ENCODE measurements around the gene SLC25A20. TPM values are rescaled to one million over a fixed set of nuclear protein-coding genes. Genes with fewer than 3 reads are reported as not detected.

The SLC25A20 gene, protein sequence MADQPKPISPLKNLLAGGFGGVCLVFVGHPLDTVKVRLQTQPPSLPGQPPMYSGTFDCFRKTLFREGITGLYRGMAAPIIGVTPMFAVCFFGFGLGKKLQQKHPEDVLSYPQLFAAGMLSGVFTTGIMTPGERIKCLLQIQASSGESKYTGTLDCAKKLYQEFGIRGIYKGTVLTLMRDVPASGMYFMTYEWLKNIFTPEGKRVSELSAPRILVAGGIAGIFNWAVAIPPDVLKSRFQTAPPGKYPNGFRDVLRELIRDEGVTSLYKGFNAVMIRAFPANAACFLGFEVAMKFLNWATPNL
- total RNA-seq (2021; ENCODE audit: unreplicated experiment) (12.2 TPM), Bru-seq, nascent RNA (percentile 41 among the genes with signal in this experiment), BruChase-seq, experiment 1, labeled RNA remaining after a 2-hour chase (percentile 45 among the genes with signal in this experiment), BruChase-seq, experiment 2, labeled RNA remaining after a 6-hour chase (percentile 53 among the genes with signal in this experiment)
- 20.7 TPM for polyA plus RNA-seq (2012; ENCODE audit: insufficient read length)
- long read RNA-seq, transcript SLC25A20-201 (9 exons, 1,879 nt) = major isoform, 30 of 32 reads
- long read RNA-seq, partial matches to known transcripts = 0 of 32 reads
- long read RNA-seq, other reads (novel, unspliced or antisense) = 2 of 32 reads

DNA sequence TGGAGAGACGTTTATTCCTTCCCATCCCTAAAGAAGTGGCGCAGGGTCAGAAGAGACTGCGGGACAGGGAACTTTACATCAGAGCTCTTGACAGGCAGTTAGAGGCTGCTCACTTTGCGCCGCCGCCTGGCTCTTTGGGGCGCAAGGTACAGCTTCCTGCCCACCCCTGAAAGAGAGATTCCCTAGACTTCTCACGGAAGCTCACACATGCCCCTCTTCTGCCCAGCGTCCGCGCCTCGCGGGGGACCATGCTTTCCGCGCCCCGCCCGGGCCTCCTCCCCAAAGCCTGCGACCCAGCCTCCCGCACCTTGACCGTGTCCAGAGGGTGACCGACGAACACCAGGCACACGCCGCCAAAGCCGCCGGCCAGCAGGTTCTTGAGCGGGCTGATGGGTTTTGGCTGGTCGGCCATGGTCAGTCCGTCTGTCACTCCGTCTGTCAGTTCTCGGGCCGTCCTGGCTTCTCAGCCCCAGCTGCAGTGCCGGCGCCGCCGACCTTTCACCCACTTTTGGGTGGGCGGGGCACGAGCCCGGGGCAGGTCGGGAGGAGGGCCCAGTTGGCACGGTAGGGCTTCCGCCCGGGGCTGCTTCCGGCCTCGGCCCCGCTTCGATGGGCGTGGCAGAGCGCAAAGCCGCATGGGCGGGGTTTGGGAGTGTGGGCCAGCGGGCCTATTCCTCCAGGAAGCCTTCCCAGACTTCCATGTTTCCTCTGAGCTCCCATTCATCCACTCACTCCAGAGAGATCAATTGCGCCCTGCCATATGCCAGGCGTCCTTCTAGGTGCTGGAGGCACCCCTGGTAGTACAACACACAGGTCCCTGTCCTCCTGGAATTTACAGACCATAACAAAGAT, at the start of gene SLC25A20:
Gene SLC25A20, minus strand, starts transcription at position 500 of the 852 bp plus-strand sequence. Its CDS starts 88 bp downstream, at position 412.
- peak within 1 kb of the TSS; percentile 65 to 75 for H3K4me3 ChIP-seq (ENCODE audit: low read depth in 2 of 2, low read length in 2 of 2)
- H3K9me3 ChIP-seq (ENCODE audit: control insufficient read depth, insufficient read depth, low read depth, low read length) = no peaks in the 10 kb centered on the region
- no peaks in the 10 kb centered on the region for H3K36me3 ChIP-seq (ENCODE audit: control insufficient read depth, insufficient read depth, low read length)
- intact Hi-C loops (cut with micrococcal nuclease; ENCODE audit: unreplicated experiment) (no loop called here), in situ Hi-C loops (cut with HindIII; ENCODE audit: low pct_unique_long_range_greater_than_20kb, low sequenced_read_pairs) (no loop called here)
- DNase-seq (ENCODE audit: low read depth, low spot score) (peak; percentile 64), ATAC-seq (peak; percentile 97)
- no TSS peak for BruUV-seq (replicated peaks)
- POLR2A ChIA-PET = interaction anchor here (0.6 kb wide), 2 partner anchors 45 to 810 kb away, joined by 3 to 5 read pairs; no protein-coding TSS in a partner anchor
- no peaks in the 10 kb centered on the region for H3K27me3 ChIP-seq (ENCODE audit: control insufficient read depth, insufficient read depth, low read length)
- CTCF ChIA-PET = no interaction called here
- TF ChIP-seq, protein P1, sequence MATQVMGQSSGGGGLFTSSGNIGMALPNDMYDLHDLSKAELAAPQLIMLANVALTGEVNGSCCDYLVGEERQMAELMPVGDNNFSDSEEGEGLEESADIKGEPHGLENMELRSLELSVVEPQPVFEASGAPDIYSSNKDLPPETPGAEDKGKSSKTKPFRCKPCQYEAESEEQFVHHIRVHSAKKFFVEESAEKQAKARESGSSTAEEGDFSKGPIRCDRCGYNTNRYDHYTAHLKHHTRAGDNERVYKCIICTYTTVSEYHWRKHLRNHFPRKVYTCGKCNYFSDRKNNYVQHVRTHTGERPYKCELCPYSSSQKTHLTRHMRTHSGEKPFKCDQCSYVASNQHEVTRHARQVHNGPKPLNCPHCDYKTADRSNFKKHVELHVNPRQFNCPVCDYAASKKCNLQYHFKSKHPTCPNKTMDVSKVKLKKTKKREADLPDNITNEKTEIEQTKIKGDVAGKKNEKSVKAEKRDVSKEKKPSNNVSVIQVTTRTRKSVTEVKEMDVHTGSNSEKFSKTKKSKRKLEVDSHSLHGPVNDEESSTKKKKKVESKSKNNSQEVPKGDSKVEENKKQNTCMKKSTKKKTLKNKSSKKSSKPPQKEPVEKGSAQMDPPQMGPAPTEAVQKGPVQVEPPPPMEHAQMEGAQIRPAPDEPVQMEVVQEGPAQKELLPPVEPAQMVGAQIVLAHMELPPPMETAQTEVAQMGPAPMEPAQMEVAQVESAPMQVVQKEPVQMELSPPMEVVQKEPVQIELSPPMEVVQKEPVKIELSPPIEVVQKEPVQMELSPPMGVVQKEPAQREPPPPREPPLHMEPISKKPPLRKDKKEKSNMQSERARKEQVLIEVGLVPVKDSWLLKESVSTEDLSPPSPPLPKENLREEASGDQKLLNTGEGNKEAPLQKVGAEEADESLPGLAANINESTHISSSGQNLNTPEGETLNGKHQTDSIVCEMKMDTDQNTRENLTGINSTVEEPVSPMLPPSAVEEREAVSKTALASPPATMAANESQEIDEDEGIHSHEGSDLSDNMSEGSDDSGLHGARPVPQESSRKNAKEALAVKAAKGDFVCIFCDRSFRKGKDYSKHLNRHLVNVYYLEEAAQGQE (IDR thresholded peaks at IDR 0.05; ENCODE audit: insufficient read depth in 1 of 2, low read depth in 2 of 2, low read length in 1 of 2) = no peak
- TF ChIP-seq SIN3A (IDR thresholded peaks at IDR 0.05; ENCODE audit: borderline replicate concordance, insufficient read depth, low read depth, low read length) (peak; percentile 89; the same call in 1 of the 2 replicates), POLR2AphosphoS5 (IDR thresholded peaks at IDR 0.05; ENCODE audit: low read depth, low read length) (peak; percentile 30; the same call in 1 of the 2 replicates)
- H3K27ac ChIP-seq (ENCODE audit: low read length) = peak within 1 kb of the TSS; percentile 78
- H3K4me1 ChIP-seq (ENCODE audit: control insufficient read depth, insufficient read depth, low read length) = peaks cover 10% of the 10 kb centered on the region

DNA sequence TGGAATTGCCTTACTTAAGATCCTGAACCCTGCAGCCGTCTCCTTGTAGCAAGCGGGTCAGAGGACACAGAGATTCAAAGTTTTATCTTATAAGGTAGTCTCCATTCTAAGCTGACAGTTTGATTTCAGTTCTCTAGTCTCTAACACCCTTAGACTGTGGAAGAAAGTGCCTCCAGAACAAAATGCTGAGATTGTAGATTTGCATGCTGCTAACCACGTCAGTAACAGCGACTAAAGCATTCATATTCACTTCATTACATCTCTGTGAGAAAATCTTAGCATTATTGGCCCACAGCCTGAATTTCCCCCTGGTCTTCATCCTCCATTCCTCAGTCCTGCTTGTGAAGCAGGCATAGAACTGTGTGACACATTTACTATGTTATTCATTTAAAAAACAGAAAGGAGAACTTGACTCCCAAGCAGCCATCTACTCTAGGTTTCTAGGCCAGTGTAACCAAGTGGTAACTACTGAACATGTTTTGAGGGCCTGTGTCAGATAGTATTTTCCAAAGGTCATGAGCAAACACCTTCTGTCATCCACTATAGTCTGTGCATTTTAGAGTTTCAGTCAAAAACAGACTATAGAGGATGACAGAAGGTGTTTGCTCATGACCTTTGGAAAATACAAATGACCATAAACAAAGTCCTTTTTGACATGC, 47.3 kb upstream of the SLC25A20 start:
- Histone ChIP-seq H3K27ac (ENCODE audit: low read length) (no peak overlapping the region), H3K4me3 (ENCODE audit: low read depth in 2 of 2, low read length in 2 of 2) (no peak overlapping the region), H3K27me3 (ENCODE audit: control insufficient read depth, insufficient read depth, low read length) (no peaks in the 10 kb centered on the region), H3K4me1 (ENCODE audit: control insufficient read depth, insufficient read depth, low read length) (no peaks in the 10 kb centered on the region; the same call in 1 of the 2 replicates), H3K9me3 (ENCODE audit: control insufficient read depth, insufficient read depth, low read depth, low read length) (no peaks in the 10 kb centered on the region), H3K36me3 (ENCODE audit: control insufficient read depth, insufficient read depth, low read length) (no peaks in the 10 kb centered on the region)
- intact Hi-C loops (cut with micrococcal nuclease; ENCODE audit: unreplicated experiment) (no loop called here), in situ Hi-C loops (cut with HindIII; ENCODE audit: low pct_unique_long_range_greater_than_20kb, low sequenced_read_pairs) (no loop called here)
- ATAC-seq = no peak
- TF ChIP-seq, protein P1 (IDR thresholded peaks at IDR 0.05; ENCODE audit: insufficient read depth in 1 of 2, low read depth in 2 of 2, low read length in 1 of 2) = no peak
- TF ChIP-seq TCF7L2 (IDR thresholded peaks at IDR 0.05; ENCODE audit: low read depth, low read length) (no peak), SIN3A (IDR thresholded peaks at IDR 0.05; ENCODE audit: borderline replicate concordance, insufficient read depth, low read depth, low read length) (no peak), POLR2AphosphoS5 (IDR thresholded peaks at IDR 0.05; ENCODE audit: low read depth, low read length) (no peak)
- TF ChIP-seq, protein P2, sequence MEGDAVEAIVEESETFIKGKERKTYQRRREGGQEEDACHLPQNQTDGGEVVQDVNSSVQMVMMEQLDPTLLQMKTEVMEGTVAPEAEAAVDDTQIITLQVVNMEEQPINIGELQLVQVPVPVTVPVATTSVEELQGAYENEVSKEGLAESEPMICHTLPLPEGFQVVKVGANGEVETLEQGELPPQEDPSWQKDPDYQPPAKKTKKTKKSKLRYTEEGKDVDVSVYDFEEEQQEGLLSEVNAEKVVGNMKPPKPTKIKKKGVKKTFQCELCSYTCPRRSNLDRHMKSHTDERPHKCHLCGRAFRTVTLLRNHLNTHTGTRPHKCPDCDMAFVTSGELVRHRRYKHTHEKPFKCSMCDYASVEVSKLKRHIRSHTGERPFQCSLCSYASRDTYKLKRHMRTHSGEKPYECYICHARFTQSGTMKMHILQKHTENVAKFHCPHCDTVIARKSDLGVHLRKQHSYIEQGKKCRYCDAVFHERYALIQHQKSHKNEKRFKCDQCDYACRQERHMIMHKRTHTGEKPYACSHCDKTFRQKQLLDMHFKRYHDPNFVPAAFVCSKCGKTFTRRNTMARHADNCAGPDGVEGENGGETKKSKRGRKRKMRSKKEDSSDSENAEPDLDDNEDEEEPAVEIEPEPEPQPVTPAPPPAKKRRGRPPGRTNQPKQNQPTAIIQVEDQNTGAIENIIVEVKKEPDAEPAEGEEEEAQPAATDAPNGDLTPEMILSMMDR (IDR thresholded peaks at IDR 0.05) = no peak
- TSS peak; percentile 49 for BruUV-seq (replicated peaks)
- ChIA-PET CTCF (no interaction called here), POLR2A (no interaction called here)
- DNase-seq (ENCODE audit: low read depth, low spot score) = no peak

Measured in Panc1 (cell line).